HK-2 (cell line): ENCODE data around the gene HEBP2.

Experiments used
- DNase-seq: peaks from one replicate; pipeline ENCODE4 v3.0.0-alpha.2; 2018; ENCODE audit not compliant: unreplicated experiment

HEBP2 gene

DNA sequence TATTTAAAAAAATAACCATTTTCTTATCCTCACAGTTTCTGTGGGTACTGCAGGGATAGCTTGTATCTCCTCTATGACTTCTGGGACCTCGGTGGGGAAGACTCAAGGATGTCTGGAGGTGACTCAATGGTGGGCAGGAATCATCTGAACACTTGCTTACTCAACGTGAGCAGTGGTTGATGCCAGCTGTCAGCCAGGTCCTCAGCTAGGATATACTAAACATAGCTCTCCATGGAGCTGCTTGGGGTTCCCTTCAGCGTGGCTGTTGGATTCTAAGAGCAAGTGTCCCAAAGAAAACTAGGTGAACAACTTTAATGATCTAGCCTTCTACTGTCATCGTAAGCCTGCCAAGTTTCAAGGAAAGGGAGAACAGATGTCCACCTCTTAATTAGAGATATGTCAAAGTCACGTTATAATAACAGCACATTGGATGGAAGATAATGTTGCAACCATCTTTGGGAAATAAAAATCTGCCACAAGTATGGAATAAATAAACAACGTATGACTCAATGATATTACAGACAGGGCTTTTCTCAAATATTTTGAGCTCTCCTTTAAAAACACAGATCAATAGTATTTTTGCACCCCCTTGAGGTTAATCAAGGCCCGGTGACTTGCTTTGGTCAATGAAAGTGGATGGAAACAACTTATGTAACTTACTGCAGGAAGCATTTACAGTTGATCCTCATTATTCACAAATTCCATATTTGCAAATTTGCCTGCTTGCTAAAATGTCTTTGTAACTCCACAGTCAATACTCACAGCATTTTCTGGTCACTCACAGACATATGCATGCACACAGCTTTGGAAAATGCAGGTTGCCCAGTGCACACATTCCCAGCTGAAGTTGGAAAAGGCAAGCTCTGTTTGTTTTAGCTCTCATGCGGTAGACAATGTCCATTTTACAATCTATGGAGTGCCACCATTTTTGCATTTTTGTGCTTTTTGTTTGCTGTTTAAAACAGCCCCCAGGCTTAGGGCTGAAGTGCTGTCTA lies 6.6 kb upstream of the HEBP2 start:
- no peak for DNase-seq

DNA sequence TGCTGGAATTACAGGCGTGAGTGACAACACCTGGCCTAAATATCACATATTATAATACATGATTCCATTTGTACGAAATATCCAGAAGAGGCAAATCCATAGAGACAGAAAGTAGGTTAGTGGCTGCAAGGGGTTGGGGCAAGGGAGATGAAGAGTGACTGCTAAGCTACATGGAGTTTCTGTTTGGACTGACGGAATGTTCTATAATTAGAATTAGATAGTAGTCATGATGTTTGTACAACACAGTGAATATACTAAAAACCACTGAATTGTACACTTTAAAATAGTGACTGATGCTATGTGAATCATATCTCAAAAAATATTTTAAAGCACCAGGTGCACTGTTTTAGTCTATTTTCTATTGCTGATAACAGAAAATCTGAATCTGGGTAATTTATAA lies 3.7 kb upstream of the HEBP2 start:
- no peak for DNase-seq

DNA sequence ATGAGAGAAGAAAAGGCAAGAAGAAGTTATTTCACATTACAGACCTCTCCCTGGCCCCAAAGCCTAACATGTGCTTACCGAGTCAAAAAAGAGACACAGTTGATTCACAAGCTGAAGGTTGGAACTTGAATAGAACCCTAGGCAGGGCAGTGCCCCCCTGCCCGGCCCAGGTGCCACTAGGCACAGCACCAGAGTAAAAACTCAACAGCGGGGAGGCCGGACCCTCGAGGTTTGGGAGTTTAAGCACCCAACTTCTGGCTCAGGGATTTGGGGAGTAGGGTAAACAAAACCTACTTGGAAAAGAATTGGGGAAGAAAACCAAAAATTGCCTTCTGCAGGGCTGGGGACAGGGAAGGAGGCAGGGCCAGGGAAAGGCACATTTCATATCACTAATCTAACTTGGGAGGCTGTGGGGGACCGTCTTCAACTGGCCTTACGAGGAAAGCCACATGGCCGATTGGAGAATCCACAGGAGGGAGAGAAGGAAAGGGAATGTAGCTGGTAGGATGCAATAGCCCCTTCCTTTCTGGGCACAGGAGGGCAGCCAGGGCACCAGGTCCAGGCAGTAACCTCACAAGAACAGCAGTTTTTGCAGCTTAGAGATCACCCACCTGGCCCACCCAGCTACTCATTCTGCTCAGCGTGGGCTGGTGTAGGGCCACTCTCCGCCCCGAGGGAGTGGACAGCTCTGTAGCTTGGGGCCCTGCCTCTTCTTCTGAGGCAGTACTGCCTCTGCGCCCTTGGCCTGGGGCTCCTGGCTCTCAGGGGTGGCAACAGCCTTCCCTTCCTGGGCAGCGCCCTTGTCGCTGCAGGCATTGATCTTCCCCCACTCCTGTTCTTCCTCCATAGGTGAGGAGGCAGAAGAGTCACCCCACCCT lies 1.8 kb upstream of the HEBP2 start:
- DNase-seq = no peak

DNA sequence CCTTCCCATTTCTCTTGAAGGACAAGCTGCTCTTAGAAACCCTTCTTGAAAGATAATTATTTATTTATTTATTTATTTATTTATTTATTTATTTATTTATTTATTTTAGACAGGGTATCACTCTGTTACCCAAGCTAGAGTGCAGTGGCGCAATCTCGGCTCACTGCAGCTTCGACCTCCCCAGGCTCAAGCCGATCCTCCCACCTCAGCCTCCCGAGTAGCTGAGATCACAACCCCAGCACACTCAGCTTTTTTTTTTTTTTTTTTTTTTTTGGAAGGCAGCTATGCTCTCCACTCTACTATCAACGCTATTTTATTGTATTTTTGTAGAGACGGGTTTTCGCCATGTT lies 1.2 kb upstream of the HEBP2 start:
- DNase-seq = no peak

DNA sequence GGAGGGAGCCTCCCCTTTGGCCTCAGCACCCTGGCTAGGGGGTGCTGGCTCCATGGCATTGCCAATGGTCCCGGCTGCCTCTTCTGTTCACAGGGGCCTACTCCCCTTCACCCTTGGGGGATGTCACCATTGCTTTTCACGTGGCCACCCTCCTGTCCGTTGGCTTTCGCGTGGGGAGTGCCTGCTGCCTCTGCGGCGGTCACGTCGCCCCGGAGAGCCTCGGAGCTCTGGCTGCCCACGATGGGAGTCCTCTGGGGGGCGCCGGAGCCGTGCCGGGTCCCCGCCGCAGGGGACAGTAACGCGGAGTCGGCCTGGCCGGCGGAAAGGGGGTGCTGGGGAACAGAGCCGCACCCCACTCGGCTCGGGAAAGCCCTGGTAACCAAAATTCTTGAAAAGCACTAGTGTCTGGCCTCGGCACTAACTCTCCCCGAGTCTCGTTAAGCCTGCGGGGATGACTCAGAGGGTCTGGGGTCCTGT lies 661 bp upstream of the HEBP2 start:
- DNase-seq = peak; percentile 49

DNA sequence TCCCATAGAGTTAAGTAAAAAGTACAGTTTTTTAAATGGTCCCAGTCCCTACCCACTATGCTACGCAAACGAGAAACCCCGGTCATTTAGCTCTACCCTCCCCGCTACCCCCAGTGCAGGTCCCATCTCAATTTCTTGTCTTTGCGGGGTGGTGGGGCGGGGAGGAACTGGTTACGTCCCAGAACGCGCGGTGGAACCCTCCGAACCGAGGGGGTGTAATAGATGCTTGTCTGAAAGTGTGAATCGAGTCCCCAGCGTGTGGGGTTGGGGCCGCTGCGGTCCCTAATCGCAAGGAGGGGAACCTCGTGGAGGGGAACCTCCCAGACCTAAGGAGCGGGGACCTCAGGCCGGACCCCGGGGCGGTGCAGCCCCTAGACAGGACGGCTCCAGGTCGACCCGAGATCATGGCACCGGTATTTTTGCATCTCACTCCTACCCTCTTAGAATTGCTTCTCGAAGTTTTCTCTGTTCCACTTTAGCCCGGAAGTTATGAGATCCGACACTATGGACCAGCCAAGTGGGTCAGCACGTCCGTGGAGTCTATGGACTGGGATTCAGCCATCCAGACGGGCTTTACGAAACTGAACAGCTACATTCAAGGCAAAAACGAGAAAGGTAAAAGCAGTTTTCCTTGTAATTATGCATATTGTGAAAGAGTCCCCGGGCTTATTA lies 779 bp downstream of the HEBP2 start:
- DNase-seq = no peak

DNA sequence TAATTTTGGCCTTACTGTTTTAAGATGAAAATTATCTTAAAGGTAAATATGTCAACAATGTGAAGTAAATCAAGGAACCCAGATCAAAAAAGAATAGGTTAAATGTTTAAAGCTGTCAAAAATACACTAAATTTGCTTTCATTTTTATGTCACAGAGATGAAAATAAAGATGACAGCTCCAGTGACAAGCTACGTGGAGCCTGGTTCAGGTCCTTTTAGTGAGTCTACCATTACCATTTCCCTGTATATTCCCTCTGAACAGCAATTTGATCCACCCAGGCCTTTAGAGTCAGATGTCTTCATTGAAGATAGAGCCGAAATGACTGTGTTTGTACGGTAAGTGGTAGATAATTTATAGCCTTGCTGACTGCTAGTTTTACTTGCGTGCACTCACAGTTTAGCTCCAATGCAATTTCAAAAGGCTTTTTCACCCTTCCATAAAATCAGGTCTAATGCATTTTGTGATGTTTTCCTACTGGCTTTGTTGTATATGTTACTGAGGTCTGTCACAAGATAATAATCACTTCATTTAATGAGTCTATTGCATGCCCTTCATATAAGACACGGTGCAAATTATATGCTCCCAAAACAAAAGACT lies 1.9 kb downstream of the HEBP2 start:
- no peak for DNase-seq

DNA sequence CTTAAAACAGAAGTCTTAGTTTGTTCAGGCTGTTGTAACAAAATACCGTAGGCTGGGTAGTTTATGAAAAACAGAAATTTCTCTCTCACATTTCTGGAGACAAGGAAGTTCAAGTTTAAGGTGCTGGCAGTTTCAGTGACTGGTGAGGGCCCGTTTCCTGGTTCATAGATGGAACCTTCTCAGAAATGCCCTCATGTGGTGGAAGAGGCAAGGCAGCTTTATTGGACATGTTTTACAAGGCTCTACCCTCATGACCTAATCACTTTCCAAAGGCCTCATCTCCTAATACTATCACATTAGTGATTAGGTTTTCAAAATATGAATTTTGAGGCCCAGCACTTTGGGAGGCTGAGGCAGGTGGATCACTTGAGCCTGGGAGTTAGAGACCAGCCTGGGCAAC lies 2.4 kb downstream of the HEBP2 start:
- DNase-seq = no peak

DNA sequence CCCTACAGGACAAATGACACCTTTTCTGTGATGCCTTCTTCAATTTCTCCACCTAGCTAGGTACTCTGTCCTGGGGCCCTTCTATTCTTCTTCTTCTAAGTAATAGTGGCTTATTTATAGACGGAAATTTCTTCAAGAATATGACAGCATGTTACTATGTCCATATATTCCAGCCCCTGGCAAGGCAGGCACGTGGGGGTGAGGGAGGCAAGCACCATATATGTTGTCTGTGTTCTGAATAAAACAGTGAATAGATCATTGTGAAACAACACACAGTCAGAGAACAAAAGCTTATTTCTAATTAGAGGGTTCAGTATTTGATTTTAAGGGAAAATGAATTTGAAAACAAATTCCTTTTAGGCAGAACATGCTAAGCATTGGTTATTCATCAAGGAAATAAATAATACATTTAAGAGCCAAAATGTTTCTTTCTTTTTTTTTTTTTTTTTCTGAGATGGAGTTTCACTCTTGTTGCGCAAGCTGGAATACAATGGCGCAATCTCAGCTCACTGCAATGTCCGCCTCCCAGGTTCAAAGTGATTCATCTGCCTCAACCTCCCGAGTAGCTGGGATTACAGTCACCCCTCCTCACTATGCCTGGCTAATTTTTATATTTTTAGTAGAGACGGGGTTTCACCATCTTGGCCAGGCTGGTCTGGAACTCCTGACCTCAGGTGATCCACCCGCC lies 6.2 kb downstream of the HEBP2 start:
- DNase-seq = no peak

DNA sequence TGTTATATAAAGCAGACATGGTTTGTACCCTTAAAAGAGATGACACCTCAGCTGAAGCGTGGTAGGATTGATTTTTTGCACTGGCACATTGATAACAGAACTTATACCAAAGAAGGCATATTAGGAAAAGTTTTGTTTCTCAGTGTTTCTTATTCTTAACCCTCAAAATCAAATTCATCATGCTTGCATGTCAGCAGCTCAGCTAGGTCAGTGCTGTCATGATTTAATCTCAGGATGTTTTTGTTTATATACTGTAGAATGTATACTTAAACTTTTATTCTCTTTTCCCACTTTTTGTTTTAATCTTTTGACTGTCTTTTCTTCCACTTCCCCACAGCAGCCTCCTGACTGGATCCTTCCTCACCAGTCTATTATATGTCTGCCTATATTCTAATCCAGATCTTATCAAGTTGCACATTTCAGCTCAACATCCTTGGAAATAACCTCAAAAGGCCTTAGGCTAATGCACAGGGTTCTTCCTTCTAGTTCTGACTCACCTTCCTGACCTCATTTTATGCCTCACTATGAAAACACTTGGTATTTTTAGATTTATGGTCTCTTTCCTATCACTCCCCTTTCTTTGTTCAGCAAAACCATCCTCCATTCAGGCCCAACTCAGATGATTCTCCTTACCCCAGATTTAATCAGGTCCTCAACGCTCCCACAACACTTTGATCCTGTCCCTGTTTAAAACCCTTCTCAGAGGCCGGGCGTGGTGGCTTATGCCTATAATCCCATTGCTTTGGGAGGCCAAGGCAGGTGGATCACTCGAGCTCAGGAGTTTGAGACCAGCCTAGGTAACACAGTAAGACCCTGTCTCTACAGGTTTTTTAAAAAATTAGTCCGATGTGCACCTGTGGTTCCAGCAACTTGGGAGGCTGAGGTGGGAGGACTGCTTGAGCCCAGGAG lies 7.2 kb downstream of the HEBP2 start:
- no peak for DNase-seq

DNA sequence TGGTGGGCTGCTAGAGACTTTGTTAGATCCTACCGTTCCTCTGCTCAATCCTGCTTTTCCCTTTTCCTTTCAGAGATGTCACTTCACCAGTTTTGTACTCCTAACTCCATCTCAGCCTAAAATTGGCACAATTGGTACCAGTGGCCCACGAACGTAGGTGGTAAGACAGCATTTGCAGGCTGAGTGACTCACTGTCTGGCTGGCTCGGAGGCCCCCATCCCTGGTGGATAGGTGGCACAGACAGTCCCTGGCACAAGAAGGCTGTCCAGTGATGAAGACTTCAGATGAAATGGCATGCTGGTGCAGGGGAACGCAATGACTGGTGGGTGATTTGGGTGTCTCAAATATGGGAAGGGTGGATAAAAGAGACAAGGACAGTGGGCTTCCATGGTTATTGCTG lies 11.1 kb downstream of the HEBP2 start:
- no peak for DNase-seq

DNA sequence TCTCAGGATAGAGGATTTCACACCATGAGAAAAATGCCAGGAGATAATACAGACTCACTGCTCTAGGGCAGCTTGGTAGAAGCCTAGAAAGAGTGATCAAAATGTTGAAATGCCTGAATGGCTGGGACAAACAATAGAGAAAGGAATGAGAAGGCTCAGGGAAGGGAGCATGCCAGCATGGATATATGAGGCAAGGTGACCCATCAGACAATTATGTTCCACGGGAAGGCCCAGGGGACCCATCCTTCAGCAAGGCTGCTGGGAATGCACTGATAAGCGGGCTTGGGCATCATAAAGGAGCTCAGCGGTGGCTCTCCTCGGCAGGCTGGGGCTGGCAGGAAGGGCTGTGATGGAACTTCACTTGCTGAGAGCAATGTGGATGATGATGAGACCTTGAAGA lies 12.2 kb downstream of the HEBP2 start:
- no peak for DNase-seq

DNA sequence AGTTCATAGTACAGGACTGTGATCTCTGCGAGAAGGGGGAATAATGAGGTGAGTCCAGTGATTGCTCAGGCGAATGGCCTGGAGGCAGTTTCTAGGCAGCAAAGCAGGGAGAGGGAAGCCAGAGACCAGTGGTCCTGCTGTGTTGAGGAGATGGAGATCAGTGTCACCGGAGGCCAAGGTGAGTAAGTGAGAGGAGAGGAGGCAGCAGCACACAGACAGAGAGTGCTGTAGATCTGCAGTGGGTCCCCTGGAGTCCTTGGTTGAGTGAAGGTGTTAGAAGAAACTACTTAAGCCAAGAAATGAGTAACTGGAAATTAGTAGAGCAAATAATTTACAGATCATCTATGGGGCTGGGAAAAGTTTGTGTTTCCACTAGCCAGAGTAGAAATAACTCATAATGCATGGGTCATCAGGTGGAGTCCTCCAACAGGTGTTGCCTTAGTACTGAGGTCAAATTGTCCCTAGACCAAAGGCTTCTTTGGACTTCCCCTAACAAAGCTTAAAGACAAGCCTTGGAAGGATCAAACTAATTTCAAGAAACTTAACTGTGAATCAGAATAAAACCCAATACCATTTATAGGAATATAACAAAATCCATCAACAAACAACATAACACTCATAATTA lies 13.6 kb downstream of the HEBP2 start:
- DNase-seq = no peak

DNA sequence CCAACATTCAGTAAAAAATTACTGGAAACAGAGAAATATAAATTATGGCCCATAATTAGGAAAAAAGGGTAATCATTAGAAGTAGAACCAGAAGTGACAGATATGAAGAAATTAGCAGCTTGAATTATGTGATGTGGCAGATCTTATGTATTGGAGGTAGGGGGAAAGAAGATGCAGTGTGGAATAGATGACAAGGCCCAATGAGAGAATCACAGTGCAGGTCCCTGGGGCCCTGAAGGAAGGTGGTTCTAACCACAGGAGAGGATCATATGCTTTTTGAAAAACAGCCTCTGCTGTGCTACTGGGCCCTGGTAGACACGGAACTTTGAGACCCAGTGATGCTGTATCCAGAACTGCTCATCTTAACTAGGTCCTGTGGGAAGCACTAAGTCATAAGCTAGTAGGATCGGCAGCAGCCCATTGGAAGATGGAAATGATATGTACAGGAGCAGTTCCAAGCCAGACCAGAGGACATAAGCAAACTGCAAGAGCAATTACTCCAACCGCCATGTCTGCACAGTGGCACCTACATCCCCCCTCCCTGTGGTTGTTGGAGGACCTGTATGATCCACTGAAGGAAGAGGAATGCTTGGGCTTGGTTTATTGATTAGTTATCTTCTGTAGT lies 14.2 kb downstream of the HEBP2 start:
- DNase-seq = no peak

DNA sequence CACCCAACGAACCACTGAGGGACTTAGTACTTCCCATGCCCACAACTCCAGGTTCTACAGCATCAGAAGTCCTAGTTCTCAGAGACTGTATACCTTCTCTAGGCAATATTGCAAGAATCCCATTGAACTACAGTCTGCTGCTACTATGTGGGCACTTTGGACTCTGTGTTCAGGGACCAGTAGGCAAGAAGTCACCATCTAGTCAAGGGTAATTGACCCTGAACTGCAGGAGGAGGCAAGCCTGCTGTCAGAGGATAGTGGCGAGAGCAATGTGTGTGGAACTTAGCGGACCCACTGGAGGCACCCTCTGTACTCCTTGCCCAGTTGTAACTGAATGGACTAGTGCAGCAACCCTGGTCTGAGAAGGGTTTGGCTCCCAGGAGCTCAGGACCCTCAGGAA lies 15.7 kb downstream of the HEBP2 start:
- no peak for DNase-seq

DNA sequence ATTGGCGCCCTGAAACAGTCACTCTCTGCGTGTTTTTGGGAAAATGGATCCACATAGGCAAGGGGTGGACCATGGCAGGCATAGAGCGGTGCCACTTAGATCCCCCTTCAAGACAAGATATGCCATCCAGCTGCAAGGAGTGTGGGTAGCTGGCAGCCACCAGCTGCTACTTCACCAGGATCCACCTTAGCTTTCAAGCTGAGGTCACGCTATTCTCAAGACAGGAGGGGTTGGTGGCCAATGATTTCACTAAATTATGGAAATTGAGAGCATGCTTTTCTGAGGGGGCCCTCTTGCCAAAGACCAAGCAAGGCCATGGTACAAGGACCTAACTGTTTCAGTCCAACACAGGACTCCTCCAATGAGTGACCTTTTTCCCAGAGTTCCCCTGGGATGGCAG lies 16.3 kb downstream of the HEBP2 start:
- no peak for DNase-seq

DNA sequence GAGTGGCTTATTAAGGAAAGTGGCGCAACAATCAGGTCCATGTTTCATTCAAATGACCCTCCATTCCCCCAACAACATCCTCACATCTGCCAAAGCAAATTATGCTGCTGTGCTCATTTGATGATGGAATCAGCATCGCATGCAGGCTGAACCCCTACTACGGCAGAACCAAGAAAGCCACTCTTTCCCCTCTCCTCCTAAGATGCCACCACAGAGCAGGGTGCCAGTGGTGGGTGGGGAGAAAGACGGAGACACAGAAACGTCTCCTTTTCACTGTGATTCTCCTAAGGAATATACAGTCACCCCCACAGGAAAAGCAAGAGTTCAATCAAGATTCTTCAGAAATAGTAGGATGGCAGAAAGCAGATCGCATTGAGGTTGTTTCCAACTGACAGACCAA lies 17.1 kb downstream of the HEBP2 start:
- no peak for DNase-seq

DNA sequence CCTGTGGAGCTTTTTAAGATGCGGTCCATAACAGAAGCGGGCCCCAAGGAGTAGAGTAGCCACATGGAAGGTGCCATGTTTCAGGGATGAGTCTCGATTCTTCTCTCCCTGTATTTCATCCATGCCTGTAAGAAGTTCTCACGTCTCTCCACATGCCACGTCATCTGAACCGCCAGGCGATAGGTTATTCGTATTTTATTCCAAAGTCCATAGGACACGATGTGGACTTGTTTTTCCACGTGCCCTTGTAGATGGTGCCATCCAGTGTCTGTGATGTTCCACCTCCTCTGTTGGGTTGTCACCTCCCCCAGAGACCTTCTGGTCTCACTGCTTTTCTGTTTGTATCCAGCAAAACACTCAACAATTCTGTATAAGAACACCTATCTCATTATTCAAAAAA lies 17.6 kb downstream of the HEBP2 start:
- no peak for DNase-seq

DNA sequence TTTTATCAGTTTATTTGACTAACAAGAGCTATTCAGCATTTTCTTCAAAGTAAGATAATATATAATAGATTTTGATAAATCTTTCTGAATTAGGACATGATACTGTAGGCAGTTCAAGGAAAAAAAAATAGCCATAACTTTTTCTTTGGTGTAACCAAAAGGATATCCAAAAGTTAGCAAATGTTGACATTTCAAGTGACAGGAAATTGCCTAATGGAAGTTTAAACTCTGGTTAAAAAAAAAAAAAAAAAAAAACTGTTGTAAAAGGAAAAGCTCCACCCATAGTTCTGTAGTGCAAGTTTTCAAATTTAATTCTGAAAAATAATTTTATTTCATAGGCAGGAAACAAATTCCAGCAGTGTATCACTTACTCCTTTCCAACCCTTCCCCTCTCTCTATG lies 18.8 kb downstream of the HEBP2 start:
- no peak for DNase-seq
